ENCODE results near the gene GDF9.
A peak's percentile ranks its signal among the peaks of the same experiment; 100 is the strongest.

Gene GDF9

GRCh38 chr5:132815454-132815853 lies 50.8 kb downstream of the GDF9 start:
- H3K4me3 ChIP-seq (replicated peaks in 1 of 2; ENCODE audit: low read depth in 2 of 2, low read length in 2 of 2), result no peak overlapping the region
- TF ChIP-seq CTCF (IDR thresholded peaks at IDR 0.05; ENCODE audit: low read depth, low read length), result no peak
- peak in 1 of 2 donors; percentile 38 for DNase-seq (ENCODE audit: low read depth in 2 of 2)

GRCh38 chr5:132814503-132815294 lies 51.6 kb downstream of the GDF9 start:
- no peak for DNase-seq (ENCODE audit: low read depth in 2 of 2)
- H3K4me3 ChIP-seq (replicated peaks in 1 of 2; ENCODE audit: low read depth in 2 of 2, low read length in 2 of 2), result no peak overlapping the region
- TF ChIP-seq CTCF (IDR thresholded peaks at IDR 0.05; ENCODE audit: low read depth, low read length), result no peak

- H3K4me3 ChIP-seq (replicated peaks in 1 of 2; ENCODE audit: low read depth in 2 of 2, low read length in 2 of 2), result peak overlapping the region in 1 of 2 donors; percentile 32
- TF ChIP-seq CTCF (IDR thresholded peaks at IDR 0.05; ENCODE audit: low read depth, low read length), result no peak
Measured at GRCh38 chr5:132813599-132814502, 52.4 kb downstream of the GDF9 start.

GRCh38 chr5:132812781-132813598 lies 53.3 kb downstream of the GDF9 start, which contains the start of gene SOWAHA:
Gene SOWAHA, plus strand, starts transcription at chr5:132813302. Its CDS starts 320 bp downstream, at chr5:132813622.
- peak within 1 kb of the TSS; percentile 8 to 32 for H3K4me3 ChIP-seq (replicated peaks in 1 of 2; ENCODE audit: low read depth in 2 of 2, low read length in 2 of 2)
- peak in 1 of 2 donors; percentile 7 for DNase-seq (ENCODE audit: low read depth in 2 of 2)
- no peak for TF ChIP-seq CTCF (IDR thresholded peaks at IDR 0.05; ENCODE audit: low read depth, low read length)

More at GRCh38 chr5:132813599-132814502, 52.4 kb downstream of the GDF9 start:
- peak in 1 of 2 donors; percentile 11 for DNase-seq (ENCODE audit: low read depth in 2 of 2)

GRCh38 chr5:132812123-132812765 lies 54.0 kb downstream of the GDF9 start:
- no peak overlapping the region for H3K4me3 ChIP-seq (replicated peaks in 1 of 2; ENCODE audit: low read depth in 2 of 2, low read length in 2 of 2)
- TF ChIP-seq CTCF (IDR thresholded peaks at IDR 0.05; ENCODE audit: low read depth, low read length), result no peak
- DNase-seq (ENCODE audit: low read depth in 2 of 2), result no peak

All from cardiac fibroblast (primary cell).